ENCODE data around the gene MEF2D. TPM values are rescaled to one million over a fixed set of nuclear protein-coding genes. Genes with fewer than 3 reads are reported as not detected.

Gene MEF2D
- total and polyA plus RNA-seq, 2 experiments from 2014 or later = 35.1 to 64.6 TPM

GRCh38 chr1:156525071-156525501, 24.5 kb upstream of the MEF2D start:
- Histone ChIP-seq H3K4me3 (no peak overlapping the region), H3K9me3 (ENCODE audit: low read depth) (no peaks in the 10 kb centered on the region), H3K36me3 (no peaks in the 10 kb centered on the region), H3K27ac (peak overlapping the region; percentile 80), H3K4me1 (ENCODE audit: low read depth) (peaks cover 23% of the 10 kb centered on the region), H3K27me3 (no peaks in the 10 kb centered on the region)
- no peak for DNase-seq (ENCODE audit: low read depth in 1 of 2, low spot score in 1 of 2)
- TF ChIP-seq CTCF (IDR thresholded peaks at IDR 0.05; ENCODE audit: low read depth, low read length) = no peak

DNA sequence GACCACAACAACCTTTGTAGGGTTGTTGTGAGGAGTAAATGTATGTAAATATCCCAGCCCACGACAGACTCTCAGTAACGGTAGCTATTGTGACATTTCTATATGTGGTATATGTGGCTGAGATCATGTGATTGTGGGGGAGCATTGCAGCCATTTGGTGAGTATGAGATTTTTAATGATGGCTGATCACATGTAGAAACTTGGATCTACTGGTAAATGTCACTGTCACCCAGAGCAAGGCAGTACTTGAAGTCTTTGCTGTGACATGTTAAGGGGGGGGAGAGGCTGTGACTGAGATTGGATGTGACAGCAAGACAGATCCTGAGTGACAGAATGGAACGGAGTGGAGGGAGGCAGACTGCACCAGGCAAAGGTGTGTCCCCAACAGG, 23.9 kb upstream of the MEF2D start:
- Histone ChIP-seq H3K27ac (peak overlapping the region; percentile 80), H3K36me3 (no peaks in the 10 kb centered on the region), H3K27me3 (no peaks in the 10 kb centered on the region), H3K4me1 (ENCODE audit: low read depth) (peaks cover 23% of the 10 kb centered on the region), H3K4me3 (no peak overlapping the region), H3K9me3 (ENCODE audit: low read depth) (no peaks in the 10 kb centered on the region)
- no peak for TF ChIP-seq CTCF (IDR thresholded peaks at IDR 0.05; ENCODE audit: low read depth, low read length)
- peak in 1 of 2 donors; percentile 55 for DNase-seq (ENCODE audit: low read depth in 1 of 2, low spot score in 1 of 2)

- H3K4me3 ChIP-seq = no peak overlapping the region
- peak in 1 of 2 donors; percentile 38 for DNase-seq (ENCODE audit: low read depth in 1 of 2, low spot score in 1 of 2)
- H3K36me3 ChIP-seq = no peaks in the 10 kb centered on the region
- peaks cover 23% of the 10 kb centered on the region for H3K4me1 ChIP-seq (ENCODE audit: low read depth)
- H3K27ac ChIP-seq = peak overlapping the region; percentile 80
- H3K27me3 ChIP-seq = no peaks in the 10 kb centered on the region
- no peak for TF ChIP-seq CTCF (IDR thresholded peaks at IDR 0.05; ENCODE audit: low read depth, low read length)
- H3K9me3 ChIP-seq (ENCODE audit: low read depth) = no peaks in the 10 kb centered on the region
Measured at GRCh38 chr1:156523801-156524480, 23.4 kb upstream of the MEF2D start.

DNA sequence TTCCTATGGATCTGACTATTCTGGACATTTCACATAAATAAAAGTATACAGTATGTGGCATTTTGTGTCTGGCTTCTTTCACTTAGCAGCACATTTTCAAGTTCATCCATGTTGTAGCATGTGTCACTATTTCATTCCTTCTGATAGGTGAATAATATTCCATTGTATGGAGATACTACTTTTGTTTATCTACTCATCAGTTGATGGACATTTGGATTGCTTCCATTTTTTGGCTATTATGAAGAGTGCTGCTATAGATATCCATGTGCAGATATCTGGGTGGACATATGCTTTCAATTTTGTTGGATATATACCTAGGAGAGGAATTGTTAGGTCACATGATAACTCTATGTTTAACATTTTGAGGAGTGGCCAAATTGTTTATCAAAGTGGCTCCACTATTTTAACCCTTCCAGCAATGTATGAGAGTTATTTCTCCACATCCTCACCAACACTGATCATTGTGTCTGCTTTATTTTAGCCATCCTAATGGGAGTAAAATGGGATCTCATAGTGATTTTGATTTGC, 21.9 kb upstream of the MEF2D start:
- no peak for TF ChIP-seq CTCF (IDR thresholded peaks at IDR 0.05; ENCODE audit: low read depth, low read length)
- Histone ChIP-seq H3K9me3 (ENCODE audit: low read depth) (no peaks in the 10 kb centered on the region), H3K4me1 (ENCODE audit: low read depth) (peaks cover 23% of the 10 kb centered on the region)

GRCh38 chr1:156517748-156518147, 17.2 kb upstream of the MEF2D start:
- no peak overlapping the region for H3K4me3 ChIP-seq
- DNase-seq (ENCODE audit: low read depth in 1 of 2, low spot score in 1 of 2) = peak in 1 of 2 donors; percentile 16
- no peak overlapping the region for H3K27ac ChIP-seq
- no peak for TF ChIP-seq CTCF (IDR thresholded peaks at IDR 0.05; ENCODE audit: low read depth, low read length)
- H3K4me1 ChIP-seq (ENCODE audit: low read depth) = no peaks in the 10 kb centered on the region
- no peaks in the 10 kb centered on the region for H3K36me3 ChIP-seq
- no peaks in the 10 kb centered on the region for H3K9me3 ChIP-seq (ENCODE audit: low read depth)
- H3K27me3 ChIP-seq = no peaks in the 10 kb centered on the region

More for the DNA sequence above, 21.9 kb upstream of the MEF2D start:
- Histone ChIP-seq H3K4me3 (no peak overlapping the region), H3K36me3 (no peaks in the 10 kb centered on the region), H3K27me3 (no peaks in the 10 kb centered on the region), H3K27ac (no peak overlapping the region)
- DNase-seq (ENCODE audit: low read depth in 1 of 2, low spot score in 1 of 2) = no peak

Data from cardiac muscle cell (in vitro differentiated cells and primary cell).